CD14-positive monocyte (primary cell): Measurements from ENCODE around the gene CHST2. TPM values are rescaled to one million over a fixed set of nuclear protein-coding genes. Genes with fewer than 3 reads are reported as not detected.

Experiments used
- DNase-seq, 3 donors: peaks; one replicate each; pipeline ENCODE4 v3.0.0-alpha.2; 2011 to 2022
- H2AFZ ChIP-seq: 2 replicates; pipeline ENCODE4 v1.6.0; 2012; ENCODE audit warnings: mild to moderate bottlenecking, low read depth, low read length, inconsistent platforms; ENCODE audit not compliant: insufficient read depth, poor library complexity, severe bottlenecking
- H3K27ac ChIP-seq, 2 donors: 1 replicate in 1 of 2; 2 replicates in 1 of 2; pipeline ENCODE4 v1.5.1; 2012 to 2013; ENCODE audit warnings: low read length in 2 of 2, control low read depth in 1 of 2, inconsistent platforms in 1 of 2, low read depth in 1 of 2, mild to moderate bottlenecking in 1 of 2
- H3K27me3 ChIP-seq, 2 donors: one replicate each; pipeline versions ENCODE4 v1.6.0 to v1.6.1; 2011 to 2013; ENCODE audit warnings: low read length in 2 of 2; ENCODE audit not compliant: control insufficient read depth in 2 of 2, insufficient read depth in 2 of 2
- H3K36me3 ChIP-seq, 2 donors: replicated peaks in 1 of 2; 1 replicate in 1 of 2; 2 replicates in 1 of 2; pipeline versions ENCODE4 v1.5.1 to v1.6.1; 2012 to 2013; ENCODE audit warnings: low read length in 2 of 2, control low read depth in 1 of 2, inconsistent platforms in 1 of 2, mild to moderate bottlenecking in 1 of 2; ENCODE audit not compliant: insufficient read depth in 2 of 2, control insufficient read depth in 1 of 2
- H3K4me1 ChIP-seq, 2 donors: 1 replicate in 1 of 2; 2 replicates in 1 of 2; pipeline versions ENCODE4 v1.5.1 to v1.6.1; 2012 to 2013; ENCODE audit warnings: low read length in 2 of 2, control low read depth in 1 of 2, inconsistent platforms in 1 of 2, mild to moderate bottlenecking in 1 of 2, moderate library complexity in 1 of 2; ENCODE audit not compliant: insufficient read depth in 2 of 2, control insufficient read depth in 1 of 2
- H3K4me2 ChIP-seq: replicated peaks from 2 replicates; pipeline ENCODE3; 2012; ENCODE audit warnings: low read length, moderate library complexity, mild to moderate bottlenecking; ENCODE audit not compliant: poor library complexity, severe bottlenecking; ENCODE audit errors: extremely low read depth
- H3K4me3 ChIP-seq, 3 experiments: fragments of 200-600 bp in 1 of 3; sonication (generic) in 1 of 3; replicated peaks in 1 of 3; 1 replicate in 2 of 3; 2 replicates in 1 of 3; pipeline ENCODE4 v1.5.1; 2011 to 2013; ENCODE audit warnings: low read length in 3 of 3, mild to moderate bottlenecking in 3 of 3, control low read depth in 2 of 3, low read depth in 2 of 3, inconsistent platforms in 1 of 3, moderate library complexity in 1 of 3
- H3K79me2 ChIP-seq: 2 replicates; pipeline ENCODE4 v1.6.0; 2012; ENCODE audit warnings: mild to moderate bottlenecking, control low read depth, inconsistent platforms, low read length, moderate library complexity; ENCODE audit not compliant: insufficient read depth
- H3K9ac ChIP-seq: 2 replicates; pipeline ENCODE4 v1.6.0; 2017; ENCODE audit warnings: low read length, mild to moderate bottlenecking; ENCODE audit not compliant: insufficient read depth, poor library complexity, severe bottlenecking
- H3K9me3 ChIP-seq, 2 donors: replicated peaks in 1 of 2; 1 replicate in 1 of 2; 2 replicates in 1 of 2; pipeline versions ENCODE4 v1.5.1 to v1.6.1; 2012 to 2013; ENCODE audit warnings: low read length in 2 of 2, control low read depth in 1 of 2; ENCODE audit not compliant: control insufficient read depth in 1 of 2, insufficient read depth in 1 of 2
- H4K20me1 ChIP-seq: 2 replicates; pipeline ENCODE4 v1.6.0; 2012; ENCODE audit warnings: mild to moderate bottlenecking, low read length, control low read depth, moderate library complexity; ENCODE audit not compliant: insufficient read depth
- H3K27ac Mint-ChIP-seq, 7 donors: one replicate each; pipeline ENCODE4 v1.8.0; 2020; ENCODE audit warnings: mild to moderate bottlenecking in 7 of 7, mixed read lengths in 7 of 7, moderate library complexity in 6 of 7, inconsistent platforms in 2 of 7
- H3K27me3 Mint-ChIP-seq, 3 donors: one replicate each; pipeline ENCODE4 v1.8.0; 2021 to 2022; ENCODE audit warnings: low read depth in 3 of 3, mild to moderate bottlenecking in 3 of 3, mixed read lengths in 3 of 3, moderate library complexity in 3 of 3, inconsistent platforms in 1 of 3
- H3K36me3 Mint-ChIP-seq, 2 donors: one replicate each; pipeline ENCODE4 v1.8.0; 2020; ENCODE audit warnings: mixed read lengths in 2 of 2, inconsistent platforms in 1 of 2, mild to moderate bottlenecking in 1 of 2
- H3K4me1 Mint-ChIP-seq: one replicate; pipeline ENCODE4 v1.8.0; 2020; ENCODE audit warnings: mild to moderate bottlenecking, mixed read lengths
- H3K4me3 Mint-ChIP-seq, 2 donors: one replicate each; pipeline ENCODE4 v1.8.0; 2020; ENCODE audit warnings: mild to moderate bottlenecking in 2 of 2, mixed read lengths in 2 of 2, moderate library complexity in 1 of 2
- H3K9me3 Mint-ChIP-seq, 7 donors: one replicate each; pipeline ENCODE4 v1.8.0; 2020 to 2022; ENCODE audit warnings: mixed read lengths in 7 of 7, mild to moderate bottlenecking in 6 of 7, moderate library complexity in 6 of 7, inconsistent platforms in 2 of 7
- CTCF ChIP-seq: fragments of 200-600 bp; IDR thresholded peaks from one replicate; pipeline ENCODE4 v1.8.0; 2022; ENCODE audit warnings: antibody characterized with exemption, mild to moderate bottlenecking
- WGBS: methylation state at CpG from one replicate; pipeline ENCODE4 v1.1.5; 2013; ENCODE audit warnings: missing lambda C conversion rate; ENCODE audit not compliant: insufficient coverage; 5-methylcytosine and 5-hydroxymethylcytosine counted together
- intact Hi-C, 2 donors: fragments of 100-400 bp; cut with micrococcal nuclease; formaldehyde crosslinking; loops; one replicate each; pipeline versions ENCODE4 v1.15.0 to v1.15.1; 2023
- polyA plus RNA-seq, 3 donors: library from polyadenylated mRNA; depleted of rRNA in 1 of 3; unstranded in 2 of 3; stranded (reverse) in 1 of 3; fragments of 300-500 nt in 2 of 3; fragments of >200 nt in 1 of 3; fragmentation: Illumina TruSeq in 2 of 3; gene quantifications; 1 replicate in 2 of 3; 2 replicates in 1 of 3; pipeline ENCODE4 v1.2.3, GENCODE V29; 2012 to 2021

Gene CHST2
- polyA plus RNA-seq, 3 donors = 6.1 to 18.0 (median 9.6) TPM

- Mint-ChIP-seq H3K4me3 (no peak overlapping the region), H3K27me3 (peaks cover 0 to 6% (median 2%) of the 10 kb centered on the region in 3 donors), H3K36me3 (no peaks in the 10 kb centered on the region), H3K4me1 (no peaks in the 10 kb centered on the region), H3K27ac (no peak overlapping the region), H3K9me3 (peaks cover 8 to 29% (median 13%) of the 10 kb centered on the region in 7 donors)
- Histone ChIP-seq H3K36me3 (no peaks in the 10 kb centered on the region), H3K4me1 (no peaks in the 10 kb centered on the region), H3K4me2 (no peak overlapping the region), H3K9ac (no peak overlapping the region), H3K27ac (no peak overlapping the region), H4K20me1 (no peaks in the 10 kb centered on the region), H3K27me3 (no peaks in the 10 kb centered on the region), H3K79me2 (no peaks in the 10 kb centered on the region), H2AFZ (no peak overlapping the region), H3K4me3 (no peak overlapping the region), H3K9me3 (peaks cover 1 to 26% of the 10 kb centered on the region in 2 donors)
- DNase-seq = no peak
- 89% methylated on average over 3 of the region's 3 CpGs for WGBS
- intact Hi-C loops = no loop called here
- no peak for TF ChIP-seq CTCF
Measured at GRCh38 chr3:143099210-143099609, 20.4 kb upstream of the CHST2 start.

- no peaks in the 10 kb centered on the region for H3K4me1 Mint-ChIP-seq
- no peak overlapping the region for H3K4me3 Mint-ChIP-seq
- Histone ChIP-seq H3K27me3 (no peaks in the 10 kb centered on the region), H3K4me2 (no peak overlapping the region), H3K9ac (no peak overlapping the region), H3K27ac (no peak overlapping the region), H3K4me1 (no peaks in the 10 kb centered on the region), H3K9me3 (peaks cover 6 to 30% of the 10 kb centered on the region in 2 donors), H4K20me1 (no peaks in the 10 kb centered on the region), H3K4me3 (no peak overlapping the region), H3K79me2 (no peaks in the 10 kb centered on the region), H3K36me3 (no peaks in the 10 kb centered on the region), H2AFZ (no peak overlapping the region)
- 100% methylated on average over 1 of the region's 2 CpGs for WGBS
- peaks cover 2 to 6% (median 2%) of the 10 kb centered on the region in 3 donors for H3K27me3 Mint-ChIP-seq
- TF ChIP-seq CTCF = no peak
- DNase-seq = no peak
- peaks cover 13 to 34% (median 18%) of the 10 kb centered on the region in 7 donors for H3K9me3 Mint-ChIP-seq
- H3K27ac Mint-ChIP-seq = no peak overlapping the region
- intact Hi-C loops = no loop called here
- no peaks in the 10 kb centered on the region for H3K36me3 Mint-ChIP-seq
Measured at GRCh38 chr3:143099690-143100089, 19.9 kb upstream of the CHST2 start.
